HG02884 (cell line): ENCODE results near the gene SIRT1.
"Not testable (repeated sequence)": the region's sequence is repeated elsewhere in the genome, so short reads cannot be mapped to it uniquely, and the experiment has no call there.

ENCODE experiments used
- ATAC-seq: cut with Tn5 transposase; IDR thresholded peaks from one replicate; pipeline ENCODE4 v1.9.1; 2021; ENCODE audit warnings: mild to moderate bottlenecking, moderate library complexity; ENCODE audit not compliant: unreplicated experiment

The SIRT1 gene

GRCh38 chr10:67875340-67876238 is 8.9 kb upstream of the SIRT1 start:
- ATAC-seq = no peak

- not testable (repeated sequence) for ATAC-seq
These were observed 7.0 kb upstream of the SIRT1 start for GRCh38 chr10:67877421-67877820.

- no peak for ATAC-seq
These were observed 6.3 kb upstream of the SIRT1 start for GRCh38 chr10:67878133-67878532.

- ATAC-seq = no peak
These were observed 645 bp upstream of the SIRT1 start for GRCh38 chr10:67883710-67884312.

- ATAC-seq = peak; percentile 47
These were observed 600 bp downstream of the SIRT1 start for GRCh38 chr10:67884842-67885670.

GRCh38 chr10:67893637-67894036 is 9.2 kb downstream of the SIRT1 start:
- no peak for ATAC-seq

GRCh38 chr10:67903581-67903980 is 19.1 kb downstream of the SIRT1 start:
- no peak for ATAC-seq

- ATAC-seq = no peak
These were observed 28.0 kb downstream of the SIRT1 start for GRCh38 chr10:67912331-67912946.

GRCh38 chr10:67914777-67915340 is 30.4 kb downstream of the SIRT1 start:
- no peak for ATAC-seq

- no peak for ATAC-seq
These were observed 32.7 kb downstream of the SIRT1 start for GRCh38 chr10:67917169-67917568.

GRCh38 chr10:67917679-67918078 is 33.2 kb downstream of the SIRT1 start:
- ATAC-seq = no peak

- ATAC-seq = no peak
These were observed 36.6 kb downstream of the SIRT1 start for GRCh38 chr10:67921065-67921464.

GRCh38 chr10:67923551-67923950 is 39.1 kb downstream of the SIRT1 start:
- ATAC-seq = no peak

- ATAC-seq = no peak
These were observed 39.7 kb downstream of the SIRT1 start for GRCh38 chr10:67924136-67924535.

GRCh38 chr10:67925449-67926005 is 41.1 kb downstream of the SIRT1 start:
- ATAC-seq = no peak

- no peak for ATAC-seq
These were observed 42.5 kb downstream of the SIRT1 start for GRCh38 chr10:67926951-67927350.

GRCh38 chr10:67933199-67933598 is 48.7 kb downstream of the SIRT1 start:
- no peak for ATAC-seq

- ATAC-seq = no peak
These were observed 49.9 kb downstream of the SIRT1 start for GRCh38 chr10:67934336-67934735.

GRCh38 chr10:67935223-67935622 is 50.8 kb downstream of the SIRT1 start:
- no peak for ATAC-seq

GRCh38 chr10:67936416-67936815 is 52.0 kb downstream of the SIRT1 start:
- ATAC-seq = no peak
